Renal pelvis (tissue), 3 donors: Measurements from ENCODE around the gene WNT9B. TPM values are rescaled to one million over a fixed set of nuclear protein-coding genes. Genes with fewer than 3 reads are reported as not detected.

Source experiments
- polyA plus RNA-seq, 3 donors: library from polyadenylated mRNA; unstranded; fragments of 120-200 nt; gene quantifications; one replicate each; pipeline ENCODE4 v1.2.1, GENCODE V29; 2013; ENCODE audit not compliant: insufficient read length in 3 of 3

WNT9B gene
- polyA plus RNA-seq, 3 donors = 7.2 to 17.9 (median 7.8) TPM

Other genes with a start within 250 kb of the WNT9B start
- gene WNT3, start 32.9 kb upstream of the WNT9B start, polyA plus RNA-seq = 1 to 10 TPM; 1.8 to 2.3 (median 2.0) TPM
- 10 to 100 TPM; 56.4 to 66.3 (median 56.6) TPM for gene GOSR2, start 71.6 kb downstream of the WNT9B start, polyA plus RNA-seq
- gene RPRML, start 127.7 kb downstream of the WNT9B start, polyA plus RNA-seq = under 1 TPM in 1 of 3 donors, not detected in 2; 0.21 TPM